GM06990 (cell line): ENCODE measurements around the gene OGFOD3.

Experiments used
- DNase-seq: peaks from one replicate; pipeline ENCODE4 v3.0.0-alpha.2; 2011; ENCODE audit not compliant: insufficient read length; ENCODE audit errors: extremely low read depth
- H3K27me3 ChIP-seq: replicated peaks from 2 replicates; pipeline ENCODE4 v1.6.0; 2011; ENCODE audit warnings: low read length; ENCODE audit not compliant: control insufficient read depth, insufficient read depth
- H3K36me3 ChIP-seq: 2 replicates; pipeline ENCODE4 v1.5.1; 2011; ENCODE audit warnings: low read length; ENCODE audit not compliant: control insufficient read depth, insufficient read depth
- H3K4me3 ChIP-seq: replicated peaks from 2 replicates; pipeline ENCODE4 v1.5.1; 2011; ENCODE audit warnings: low read depth, mild to moderate bottlenecking, control low read depth, low read length
- CTCF ChIP-seq: IDR thresholded peaks from 2 replicates; pipeline ENCODE4 v1.5.1; 2011; ENCODE audit warnings: low read length, control low read depth, mild to moderate bottlenecking, inconsistent platforms; ENCODE audit not compliant: insufficient read depth, poor library complexity, severe bottlenecking

The OGFOD3 gene

DNA sequence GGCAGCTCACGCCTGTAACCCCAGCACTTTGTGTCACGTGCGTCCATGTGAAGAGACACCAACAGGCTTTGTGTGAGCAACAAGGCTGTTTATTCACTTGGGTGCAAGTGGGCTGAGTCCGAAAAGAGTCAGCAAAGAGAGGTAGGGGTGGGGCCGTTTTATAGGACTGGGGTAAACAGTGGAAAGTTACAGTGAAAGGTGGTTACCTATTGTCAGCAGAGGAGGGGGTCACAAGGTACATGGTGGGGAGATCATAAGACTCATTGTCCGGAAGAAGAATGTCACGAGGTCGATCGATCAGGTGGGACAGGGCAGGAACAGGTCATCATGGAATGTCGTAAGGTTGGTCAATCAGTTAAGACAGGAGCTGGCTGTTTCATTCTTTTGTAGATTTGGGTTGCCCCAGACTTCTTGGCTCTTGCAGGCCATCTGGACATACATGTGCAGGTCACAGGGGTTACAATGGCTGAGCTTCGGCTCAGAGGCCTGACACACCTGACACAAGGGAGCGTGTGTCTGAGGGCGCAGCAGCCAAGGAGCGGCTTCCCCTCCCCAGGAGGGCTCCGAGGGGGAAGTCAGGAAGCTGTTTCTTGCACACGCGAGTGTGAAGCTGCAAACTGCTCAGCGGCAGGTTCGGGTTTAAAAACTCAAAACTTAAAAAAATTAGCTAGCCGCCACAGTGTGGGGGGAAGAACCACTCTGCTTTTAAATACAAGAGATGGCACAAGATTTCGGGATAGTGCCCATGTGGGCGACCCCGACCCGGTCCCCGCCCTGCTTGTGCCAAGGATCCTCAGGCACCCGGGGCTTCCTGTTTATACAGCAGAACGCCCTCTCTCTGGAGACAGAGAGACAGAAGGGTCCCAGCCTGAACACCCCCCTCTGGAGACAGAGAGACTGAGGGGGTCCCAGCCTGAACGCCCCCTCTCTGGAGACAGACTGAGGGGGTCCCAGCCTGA, 71.8 kb downstream of the OGFOD3 start:
- no peak for DNase-seq
- Histone ChIP-seq H3K4me3 (no peak overlapping the region), H3K27me3 (no peaks in the 10 kb centered on the region; the same call in 1 of the 2 replicates), H3K36me3 (no peaks in the 10 kb centered on the region)
- no peak for TF ChIP-seq CTCF

- H3K36me3 ChIP-seq = no peaks in the 10 kb centered on the region
- TF ChIP-seq CTCF = no peak
- no peak for DNase-seq
- H3K27me3 ChIP-seq = no peaks in the 10 kb centered on the region; the same call in 1 of the 2 replicates
- H3K4me3 ChIP-seq = no peak overlapping the region
Measured at GRCh38 chr17:82345151-82345976, 73.0 kb downstream of the OGFOD3 start.

DNA sequence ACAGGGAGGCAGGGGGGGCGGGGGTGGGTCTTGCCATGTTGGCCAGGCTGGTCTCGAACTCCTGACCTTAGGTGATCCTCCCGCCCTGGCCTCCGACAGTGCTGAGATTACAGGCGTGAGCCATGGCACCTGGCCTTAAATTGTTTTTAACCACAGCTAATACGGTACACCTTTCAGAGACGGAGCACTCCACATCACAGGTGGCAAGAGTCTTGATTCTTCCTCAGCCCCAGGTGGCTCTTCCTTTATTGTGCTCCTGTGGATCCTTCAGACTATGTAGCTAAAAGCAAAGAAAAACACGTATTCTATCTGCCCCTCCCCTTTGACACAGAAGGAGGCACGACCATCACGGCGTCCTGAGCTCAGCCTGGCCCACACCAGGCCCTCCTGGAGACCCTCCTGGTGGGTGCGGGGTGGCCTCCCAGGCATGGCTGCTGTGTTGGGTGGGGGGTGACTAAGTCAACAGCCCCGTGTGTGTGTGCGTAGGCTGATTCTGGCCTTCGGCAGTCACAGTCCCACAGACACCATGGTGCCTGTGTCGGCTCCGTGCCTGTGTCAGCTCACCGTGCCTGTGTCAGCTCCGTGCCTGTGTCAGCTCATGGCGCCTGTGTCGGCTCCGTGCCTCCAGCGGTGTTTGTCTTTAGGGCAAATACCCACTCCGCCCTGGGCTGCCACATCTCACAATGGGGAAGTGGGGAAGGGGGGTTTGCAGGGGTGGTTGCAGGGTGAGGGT, 74.0 kb downstream of the OGFOD3 start:
- H3K4me3 ChIP-seq = no peak overlapping the region

DNA sequence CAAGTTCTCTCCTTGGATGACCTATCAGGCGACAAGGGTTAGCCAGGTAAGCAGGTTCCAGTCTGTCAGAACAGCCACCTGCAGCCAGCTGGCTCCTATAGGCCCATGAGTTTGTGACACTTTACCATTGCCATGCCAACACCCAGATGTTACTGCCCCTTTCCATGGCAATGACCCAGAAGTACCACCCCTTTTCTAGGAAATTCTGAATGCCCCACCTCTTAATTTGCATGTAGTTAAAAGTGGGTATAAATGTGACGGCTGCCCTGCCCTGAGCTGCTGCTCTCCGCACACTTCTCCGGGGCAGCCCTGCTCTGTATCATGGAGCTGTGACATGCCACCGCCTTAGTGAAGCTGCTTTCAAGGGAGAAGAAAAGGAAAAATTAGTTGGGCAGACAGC, 74.8 kb downstream of the OGFOD3 start:
- H3K27me3 ChIP-seq = no peaks in the 10 kb centered on the region; the same call in 1 of the 2 replicates
- no peak for DNase-seq

More for the DNA sequence above, 74.0 kb downstream of the OGFOD3 start:
- Histone ChIP-seq H3K27me3 (no peaks in the 10 kb centered on the region; the same call in 1 of the 2 replicates), H3K36me3 (no peaks in the 10 kb centered on the region)
- TF ChIP-seq CTCF = no peak
- DNase-seq = no peak

More for the DNA sequence above, 74.8 kb downstream of the OGFOD3 start:
- Histone ChIP-seq H3K4me3 (no peak overlapping the region), H3K36me3 (no peaks in the 10 kb centered on the region)
- no peak for TF ChIP-seq CTCF
